Suprapubic skin (tissue), 4 donors: ENCODE data around the gene KLHL1. TPM values are rescaled to one million over a fixed set of nuclear protein-coding genes. Genes with fewer than 3 reads are reported as not detected.

Experiments
- DNase-seq, 2 donors: peaks; one replicate each; pipeline ENCODE4 v3.0.0-alpha.2; 2019; ENCODE audit warnings: low spot score in 2 of 2
- H3K27ac ChIP-seq: fragments of 200-600 bp; sonication (generic); one replicate; pipeline ENCODE4 v1.5.1; 2019
- H3K27me3 ChIP-seq: fragments of 200-600 bp; sonication (generic); one replicate; pipeline ENCODE4 v1.5.1; 2019
- H3K36me3 ChIP-seq: fragments of 200-600 bp; sonication (generic); one replicate; pipeline ENCODE4 v1.5.1; 2019
- H3K4me1 ChIP-seq: fragments of 200-600 bp; sonication (generic); one replicate; pipeline ENCODE4 v1.5.1; 2019
- H3K4me3 ChIP-seq: fragments of 200-600 bp; sonication (generic); one replicate; pipeline ENCODE4 v1.5.1; 2019; ENCODE audit warnings: mild to moderate bottlenecking
- H3K9me3 ChIP-seq: fragments of 200-600 bp; sonication (generic); one replicate; pipeline ENCODE4 v1.5.1; 2019
- EP300 ChIP-seq: sonication (generic); formaldehyde crosslinking; IDR thresholded peaks from one replicate; pipeline ENCODE4 v1.6.1; 2017; ENCODE audit warnings: antibody characterized with exemption
- POLR2A ChIP-seq, 2 donors: fragments of 450-650 bp; IDR thresholded peaks; one replicate each; pipeline ENCODE4 v1.6.1; 2017; ENCODE audit warnings: antibody characterized with exemption in 2 of 2, mild to moderate bottlenecking in 2 of 2, moderate library complexity in 2 of 2
- POLR2AphosphoS5 ChIP-seq, 3 donors: sonication (generic); formaldehyde crosslinking; IDR thresholded peaks; one replicate each; pipeline ENCODE4 v1.6.1; 2017; ENCODE audit warnings: antibody characterized with exemption in 3 of 3
- WGBS: methylation state at CpG from one replicate; pipeline ENCODE4 v1.1.5; 2018; 5-methylcytosine and 5-hydroxymethylcytosine counted together
- total RNA-seq, 4 donors: library from RNA; depleted of rRNA; stranded (reverse); fragments of >200 nt; gene quantifications; one replicate each; pipeline ENCODE4 v1.1.0, GENCODE V29; 2016
- TF ChIP-seq, protein P1 (sequence below), 2 donors: fragments of 200-600 bp in 1 of 2; fragments of 450-650 bp in 1 of 2; sonication (generic) in 1 of 2; IDR thresholded peaks; one replicate each; pipeline ENCODE4 v1.5.1; 2016 to 2019; ENCODE audit warnings: antibody characterized with exemption in 2 of 2, mild to moderate bottlenecking in 1 of 2, moderate library complexity in 1 of 2

Gene KLHL1
- total RNA-seq, 4 donors from 2014 or later, result not detected

DNA sequence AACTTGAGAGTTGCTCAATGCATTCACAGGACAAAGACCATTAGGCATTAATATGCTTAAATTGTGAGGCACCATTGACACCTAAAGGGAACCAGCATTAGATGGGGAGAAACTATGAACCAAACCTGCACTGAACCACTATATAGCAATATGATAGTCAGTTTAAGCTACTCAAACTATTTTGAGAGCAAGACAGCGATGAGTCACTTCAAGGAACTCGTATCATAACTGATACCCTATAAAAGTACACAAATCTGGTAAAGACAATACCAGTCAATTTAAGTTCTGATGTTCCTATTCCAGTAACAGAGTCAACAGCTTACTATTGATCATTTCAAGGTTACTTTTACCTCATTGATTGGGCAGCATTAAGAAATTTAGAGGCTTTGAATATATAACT is 151.9 kb downstream of the KLHL1 start:
- H3K36me3 ChIP-seq, result no peaks in the 10 kb centered on the region
- no peak overlapping the region for H3K27ac ChIP-seq
- no peak overlapping the region for H3K4me3 ChIP-seq
- no peaks in the 10 kb centered on the region for H3K4me1 ChIP-seq
- H3K9me3 ChIP-seq, result no peaks in the 10 kb centered on the region
- 76% methylated on average over 2 of the region's 2 CpGs for WGBS
- no peaks in the 10 kb centered on the region for H3K27me3 ChIP-seq
- no peak for DNase-seq
- no peak for TF ChIP-seq EP300
- TF ChIP-seq POLR2A (IDR thresholded peaks at IDR 0.05), result no peak
- TF ChIP-seq, protein P1, sequence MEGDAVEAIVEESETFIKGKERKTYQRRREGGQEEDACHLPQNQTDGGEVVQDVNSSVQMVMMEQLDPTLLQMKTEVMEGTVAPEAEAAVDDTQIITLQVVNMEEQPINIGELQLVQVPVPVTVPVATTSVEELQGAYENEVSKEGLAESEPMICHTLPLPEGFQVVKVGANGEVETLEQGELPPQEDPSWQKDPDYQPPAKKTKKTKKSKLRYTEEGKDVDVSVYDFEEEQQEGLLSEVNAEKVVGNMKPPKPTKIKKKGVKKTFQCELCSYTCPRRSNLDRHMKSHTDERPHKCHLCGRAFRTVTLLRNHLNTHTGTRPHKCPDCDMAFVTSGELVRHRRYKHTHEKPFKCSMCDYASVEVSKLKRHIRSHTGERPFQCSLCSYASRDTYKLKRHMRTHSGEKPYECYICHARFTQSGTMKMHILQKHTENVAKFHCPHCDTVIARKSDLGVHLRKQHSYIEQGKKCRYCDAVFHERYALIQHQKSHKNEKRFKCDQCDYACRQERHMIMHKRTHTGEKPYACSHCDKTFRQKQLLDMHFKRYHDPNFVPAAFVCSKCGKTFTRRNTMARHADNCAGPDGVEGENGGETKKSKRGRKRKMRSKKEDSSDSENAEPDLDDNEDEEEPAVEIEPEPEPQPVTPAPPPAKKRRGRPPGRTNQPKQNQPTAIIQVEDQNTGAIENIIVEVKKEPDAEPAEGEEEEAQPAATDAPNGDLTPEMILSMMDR (IDR thresholded peaks at IDR 0.05), result no peak
- no peak for TF ChIP-seq POLR2AphosphoS5 (IDR thresholded peaks at IDR 0.05)

DNA sequence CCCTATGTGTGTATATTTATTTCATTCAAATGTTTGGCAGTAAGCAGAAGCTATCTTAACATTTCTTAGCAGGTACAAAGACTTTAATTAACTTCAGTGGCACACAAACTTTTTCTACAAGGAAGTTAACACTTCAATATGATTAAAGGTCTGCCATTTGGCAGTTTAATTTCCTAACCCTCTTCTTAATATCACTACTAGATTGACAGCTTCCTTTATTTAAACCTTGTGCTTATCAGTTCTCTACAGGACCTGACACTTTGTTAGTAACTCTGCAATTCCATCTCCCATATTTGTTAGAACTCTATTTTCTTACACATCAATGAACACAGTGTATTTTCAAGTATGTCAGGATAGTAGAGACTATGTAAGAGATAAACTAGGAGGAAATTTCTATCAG is 153.0 kb downstream of the KLHL1 start:
- no peaks in the 10 kb centered on the region for H3K9me3 ChIP-seq
- no peaks in the 10 kb centered on the region for H3K4me1 ChIP-seq
- H3K36me3 ChIP-seq, result no peaks in the 10 kb centered on the region
- H3K27ac ChIP-seq, result no peak overlapping the region
- no peak for DNase-seq
- no peaks in the 10 kb centered on the region for H3K27me3 ChIP-seq
- no peak for TF ChIP-seq POLR2A (IDR thresholded peaks at IDR 0.05)
- TF ChIP-seq, protein P1 (IDR thresholded peaks at IDR 0.05), result no peak
- no peak for TF ChIP-seq EP300
- TF ChIP-seq POLR2AphosphoS5 (IDR thresholded peaks at IDR 0.05), result no peak
- no peak overlapping the region for H3K4me3 ChIP-seq

DNA sequence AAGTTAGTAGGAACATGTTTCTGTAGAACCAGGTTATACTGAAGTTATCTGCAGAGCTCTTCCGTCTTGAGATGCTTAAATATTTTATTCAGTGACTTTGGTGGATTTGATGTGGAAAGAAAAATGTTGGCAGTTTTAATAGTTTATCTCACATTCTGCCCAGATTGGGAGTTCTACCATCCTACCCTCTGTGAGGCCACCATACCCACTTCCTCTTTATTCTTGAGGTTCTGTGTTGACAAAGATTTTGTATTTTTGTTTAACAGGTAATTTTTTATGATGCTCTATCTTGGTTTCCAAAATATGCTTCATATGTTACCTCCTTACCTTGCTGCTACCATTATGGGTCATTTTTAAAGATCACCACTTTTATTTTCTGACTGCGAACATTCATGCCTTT is 156.8 kb downstream of the KLHL1 start:
- Histone ChIP-seq H3K27ac (no peak overlapping the region), H3K4me3 (no peak overlapping the region), H3K36me3 (no peaks in the 10 kb centered on the region), H3K9me3 (no peaks in the 10 kb centered on the region), H3K27me3 (no peaks in the 10 kb centered on the region), H3K4me1 (no peaks in the 10 kb centered on the region)
- TF ChIP-seq POLR2AphosphoS5 (IDR thresholded peaks at IDR 0.05) (no peak), EP300 (no peak), POLR2A (IDR thresholded peaks at IDR 0.05) (no peak)
- TF ChIP-seq, protein P1 (IDR thresholded peaks at IDR 0.05), result no peak
- DNase-seq, result no peak
- 88% methylated on average over 2 of the region's 2 CpGs for WGBS

DNA sequence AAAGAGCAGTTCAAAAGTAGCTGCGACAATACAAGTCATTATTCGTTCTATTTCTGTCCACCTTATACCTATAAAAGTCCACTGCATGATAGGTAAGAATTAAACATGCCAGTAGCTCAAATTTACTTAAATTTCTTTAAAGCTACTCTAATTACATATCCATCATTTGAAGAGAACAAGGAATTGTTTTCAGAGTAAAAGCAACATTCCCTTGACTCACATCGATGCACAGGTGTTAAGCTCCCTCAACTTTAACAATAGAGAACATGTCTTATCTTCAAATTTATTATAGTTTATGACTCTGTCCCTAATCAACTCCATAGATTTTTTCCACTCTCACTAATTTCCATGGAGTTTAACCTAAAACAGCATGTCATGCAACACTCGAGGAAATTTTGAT is 158.1 kb downstream of the KLHL1 start:
- H3K36me3 ChIP-seq, result no peaks in the 10 kb centered on the region
- 64% methylated on average over 4 of the region's 4 CpGs for whole genome bisulfite sequencing
- TF ChIP-seq POLR2A (IDR thresholded peaks at IDR 0.05) (no peak), EP300 (no peak), POLR2AphosphoS5 (IDR thresholded peaks at IDR 0.05) (no peak)
- TF ChIP-seq, protein P1 (IDR thresholded peaks at IDR 0.05), result no peak
- H3K4me1 ChIP-seq, result no peaks in the 10 kb centered on the region
- no peaks in the 10 kb centered on the region for H3K27me3 ChIP-seq
- H3K4me3 ChIP-seq, result no peak overlapping the region
- no peaks in the 10 kb centered on the region for H3K9me3 ChIP-seq
- no peak overlapping the region for H3K27ac ChIP-seq
- no peak for DNase-seq

DNA sequence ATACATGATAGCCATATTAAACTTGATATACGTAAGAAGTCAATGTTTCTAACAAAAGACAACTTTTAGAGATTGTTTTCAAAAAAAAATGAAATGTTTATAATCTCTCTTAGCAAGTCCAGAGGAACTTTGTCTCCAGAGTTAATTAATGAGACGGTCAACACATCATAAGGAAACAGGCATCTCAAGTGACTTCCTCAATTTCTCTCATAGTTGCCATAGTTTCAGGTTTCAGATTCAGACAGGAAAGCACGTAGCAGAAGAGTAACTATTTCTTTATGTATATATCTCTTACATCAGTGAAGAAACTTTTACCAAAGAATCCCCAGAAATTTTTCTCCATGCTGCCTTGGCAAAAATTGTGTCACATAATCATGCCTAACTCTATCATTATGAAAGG is 160.2 kb downstream of the KLHL1 start:
- WGBS, result 54% methylated on average over 3 of the region's 3 CpGs
- Histone ChIP-seq H3K4me3 (no peak overlapping the region), H3K27me3 (no peaks in the 10 kb centered on the region), H3K36me3 (no peaks in the 10 kb centered on the region), H3K4me1 (no peaks in the 10 kb centered on the region), H3K9me3 (peaks cover 5% of the 10 kb centered on the region), H3K27ac (no peak overlapping the region)
- DNase-seq, result no peak
- TF ChIP-seq EP300 (no peak), POLR2A (IDR thresholded peaks at IDR 0.05) (no peak), POLR2AphosphoS5 (IDR thresholded peaks at IDR 0.05) (no peak)
- TF ChIP-seq, protein P1 (IDR thresholded peaks at IDR 0.05), result no peak
